ENCODE data around the gene SULT4A1.

- TF ChIP-seq FOXP2 (optimal IDR thresholded peaks at IDR 0.05; ENCODE audit: control extremely low read depth, extremely low read length, insufficient read depth) = no peak
- no peak for TF ChIP-seq EZH2 (IDR thresholded peaks at IDR 0.05)
These were observed 27.0 kb upstream of the SULT4A1 start for GRCh38 chr22:43889201-43889859.

Measured in SK-N-MC (cell line).